ENCODE measurements around the gene CHSY1.

Gene CHSY1

GRCh38 chr15:101255615-101256241, 3.9 kb upstream of the CHSY1 start:
- Histone ChIP-seq H3K4me3 (replicated peaks; ENCODE audit: low read depth, low read length) (no peak overlapping the region), H3K27me3 (replicated peaks; ENCODE audit: control insufficient read depth, insufficient read depth, low read length) (no peaks in the 10 kb centered on the region), H3K36me3 (ENCODE audit: control insufficient read depth, insufficient read depth, low read length) (no peaks in the 10 kb centered on the region)
- TF ChIP-seq CTCF (IDR thresholded peaks at IDR 0.05; ENCODE audit: insufficient read depth, low read length, poor library complexity, severe bottlenecking) = no peak
- no peak for DNase-seq (ENCODE audit: extremely low read depth, insufficient read length)

GRCh38 chr15:101255051-101255395, 3.2 kb upstream of the CHSY1 start:
- H3K4me3 ChIP-seq (replicated peaks; ENCODE audit: low read depth, low read length) = no peak overlapping the region
- TF ChIP-seq CTCF (IDR thresholded peaks at IDR 0.05; ENCODE audit: insufficient read depth, low read length, poor library complexity, severe bottlenecking) = no peak
- H3K36me3 ChIP-seq (ENCODE audit: control insufficient read depth, insufficient read depth, low read length) = no peaks in the 10 kb centered on the region
- H3K27me3 ChIP-seq (replicated peaks; ENCODE audit: control insufficient read depth, insufficient read depth, low read length) = no peaks in the 10 kb centered on the region
- DNase-seq (ENCODE audit: extremely low read depth, insufficient read length) = no peak

- DNase-seq (ENCODE audit: extremely low read depth, insufficient read length) = no peak
- Histone ChIP-seq H3K27me3 (replicated peaks; ENCODE audit: control insufficient read depth, insufficient read depth, low read length) (no peaks in the 10 kb centered on the region), H3K4me3 (replicated peaks; ENCODE audit: low read depth, low read length) (no peak overlapping the region), H3K36me3 (ENCODE audit: control insufficient read depth, insufficient read depth, low read length) (no peaks in the 10 kb centered on the region)
- no peak for TF ChIP-seq CTCF (IDR thresholded peaks at IDR 0.05; ENCODE audit: insufficient read depth, low read length, poor library complexity, severe bottlenecking)
These were observed 2.6 kb upstream of the CHSY1 start for GRCh38 chr15:101254157-101255050.

GRCh38 chr15:101252836-101253235, 988 bp upstream of the CHSY1 start:
- TF ChIP-seq CTCF (IDR thresholded peaks at IDR 0.05; ENCODE audit: insufficient read depth, low read length, poor library complexity, severe bottlenecking) = no peak
- DNase-seq (ENCODE audit: extremely low read depth, insufficient read length) = no peak
- H3K4me3 ChIP-seq (replicated peaks; ENCODE audit: low read depth, low read length) = peak overlapping the region; percentile 82

GRCh38 chr15:101250873-101251829, 697 bp downstream of the CHSY1 start:
- Histone ChIP-seq H3K36me3 (ENCODE audit: control insufficient read depth, insufficient read depth, low read length) (no peaks in the 10 kb centered on the region), H3K4me3 (replicated peaks; ENCODE audit: low read depth, low read length) (peak overlapping the region; percentile 82), H3K27me3 (replicated peaks; ENCODE audit: control insufficient read depth, insufficient read depth, low read length) (no peaks in the 10 kb centered on the region)
- peak; percentile 44 for DNase-seq (ENCODE audit: extremely low read depth, insufficient read length)
- TF ChIP-seq CTCF (IDR thresholded peaks at IDR 0.05; ENCODE audit: insufficient read depth, low read length, poor library complexity, severe bottlenecking) = no peak

More at GRCh38 chr15:101252836-101253235, 988 bp upstream of the CHSY1 start:
- no peaks in the 10 kb centered on the region for H3K27me3 ChIP-seq (replicated peaks; ENCODE audit: control insufficient read depth, insufficient read depth, low read length)
- H3K36me3 ChIP-seq (ENCODE audit: control insufficient read depth, insufficient read depth, low read length) = no peaks in the 10 kb centered on the region
